NCI-H446 (cell line): Measurements from ENCODE around the gene RAB25.

ENCODE experiments used
- DNase-seq, 2 experiments: peaks; one replicate each; lab custom pipeline; 2025; lab: John Stamatoyannopoulos, UW

The RAB25 gene

DNA sequence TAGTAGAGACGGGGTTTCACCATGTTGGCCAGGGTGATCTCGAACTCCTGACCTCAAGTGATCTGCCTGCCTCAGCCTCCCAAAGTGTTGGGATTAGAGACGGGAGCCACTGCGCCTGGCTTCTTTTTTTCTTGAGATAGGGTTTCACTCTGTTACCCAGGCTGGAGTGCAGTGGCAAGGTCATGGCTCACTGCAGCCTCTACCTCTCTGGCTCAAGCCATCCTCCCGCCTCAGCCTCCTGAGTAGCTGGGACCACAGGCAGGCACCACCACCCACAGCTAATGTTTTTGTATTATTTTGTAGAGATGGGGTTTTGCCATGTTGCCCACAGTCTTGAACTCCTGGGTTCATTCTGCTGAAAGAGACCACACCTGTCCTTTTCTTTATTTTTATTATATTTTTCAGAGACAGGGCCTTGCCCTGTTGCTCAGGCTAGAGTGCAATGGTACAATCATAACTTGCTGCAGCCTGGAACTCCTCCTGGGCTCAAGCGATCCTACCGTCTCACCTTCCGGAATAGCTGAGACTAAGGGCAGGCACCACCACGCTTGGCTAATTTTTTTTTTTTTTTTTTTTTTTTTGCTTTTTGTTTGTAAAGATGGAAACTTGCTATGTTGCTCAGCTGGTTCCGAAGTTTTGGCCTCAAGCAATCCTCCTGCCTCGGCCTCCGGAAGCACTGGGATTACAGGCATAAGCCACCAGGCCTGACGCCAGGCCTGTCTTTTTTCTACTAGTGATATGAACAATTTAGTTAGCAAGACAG is 56.6 kb downstream of the RAB25 start:
- no peak for DNase-seq

GRCh38 chr1:156118177-156118868 is 57.4 kb downstream of the RAB25 start:
- no peak for DNase-seq

- peak in 1 of 2 experiments; percentile 54 for DNase-seq
Measured at GRCh38 chr1:156119503-156120209, 58.7 kb downstream of the RAB25 start.
